ENCODE measurements around the gene CAB39L. TPM values are rescaled to one million over a fixed set of nuclear protein-coding genes. Genes with fewer than 3 reads are reported as not detected.

The CAB39L gene
- total and polyA plus RNA-seq, 9 of the 15 experiments (the other 6 are each of a cell fraction or from before 2014, with no cell fraction given) = 1.1 to 4.2 (median 2.6) TPM

- TF ChIP-seq GTF3C2 (IDR thresholded peaks at IDR 0.05; ENCODE audit: borderline replicate concordance, extremely low read depth, insufficient read length) = no peak
These were observed 36.8 kb downstream of the CAB39L start (continued) for GRCh38 chr13:49407068-49407467.

GRCh38 chr13:49404703-49405020 is 39.2 kb downstream of the CAB39L start:
- ATAC-seq (no peak), FAIRE-seq (no peak), DNase-seq (ENCODE audit: extremely low read depth in 1 of 4, low spot score in 3 of 4) (no peak)
- H3K9ac ChIP-seq (ENCODE audit: insufficient read depth in 1 of 2, low read depth in 2 of 2, low read length in 2 of 2) = no peak overlapping the region
- in situ Hi-C loops (cut with MboI) = no loop called here
- no peaks in the 10 kb centered on the region for H3K4me1 ChIP-seq (replicated peaks in 1 of 2; ENCODE audit: control insufficient read depth in 2 of 2, insufficient read depth in 2 of 2, low read length in 2 of 2)
- 78% methylated on average over 1 of the region's 1 CpG for WGBS (ENCODE audit: insufficient coverage, low coverage, missing lambda C conversion rate)
- POLR2A ChIA-PET = no interaction called here
- CTCF ChIA-PET (ENCODE audit: low intra/inter-chr PET ratio) = no interaction called here
- H2AFZ ChIP-seq (ENCODE audit: low read depth, low read length) = no peak overlapping the region
- H4K20me1 ChIP-seq (replicated peaks; ENCODE audit: control insufficient read depth, insufficient read depth, low read length) = no peaks in the 10 kb centered on the region
- peak; percentile 77 for TF ChIP-seq TRIM28 (IDR thresholded peaks at IDR 0.05)
- 0 out of 2 replicates have a peak, but pooled peaks have one; percentile 15 for TF ChIP-seq EP400 (IDR thresholded peaks at IDR 0.05)
- peak; percentile 52 for TF ChIP-seq ZNF280A (IDR thresholded peaks at IDR 0.05; ENCODE audit: low read depth, partially characterized antibody)
- TF ChIP-seq ZEB2 (IDR thresholded peaks at IDR 0.05) = 0 out of 2 replicates have a peak, but pooled peaks have one; percentile 41
- no peak for TF ChIP-seq CREBBP (IDR thresholded peaks at IDR 0.05; ENCODE audit: low read depth, low read length)
- TF ChIP-seq TRIM24 (IDR thresholded peaks at IDR 0.05) = 0 out of 4 replicates have a peak, but pooled peaks of 1 of the 2 experiments have one; percentile 9
- TF ChIP-seq GTF2E2 (tag; IDR thresholded peaks at IDR 0.05) = no peak
- H3K9me3 ChIP-seq (replicated peaks; ENCODE audit: control insufficient read depth, insufficient read depth, low read depth, low read length) = 0 out of 2 replicates have a peak, but pooled peaks cover 3% of the 10 kb centered on the region
- H3K4me3 ChIP-seq = no peak overlapping the region
- H3K79me2 ChIP-seq (ENCODE audit: control insufficient read depth, insufficient read depth, low read length) = no peaks in the 10 kb centered on the region; the same call in 2 of the 3 replicates
- no peaks in the 10 kb centered on the region for H3K36me3 ChIP-seq (ENCODE audit: control insufficient read depth, insufficient read depth, low read length)
- no TSS peak for BruUV-seq (replicated peaks)
- intact Hi-C loops (cut with micrococcal nuclease) = no loop called here
- H3K9me1 ChIP-seq (ENCODE audit: control insufficient read depth, insufficient read depth, low read length) = no peaks in the 10 kb centered on the region
- no peaks in the 10 kb centered on the region for H3K27me3 ChIP-seq (ENCODE audit: control insufficient read depth in 2 of 2, insufficient read depth in 2 of 2, low read length in 2 of 2)
- no peak overlapping the region for H3K27ac ChIP-seq (ENCODE audit: extremely low read depth, low read depth, low read length)
- H3K4me2 ChIP-seq (ENCODE audit: insufficient read depth, low read length) = no peak overlapping the region

Measured in K562 (cell line).